Left forelimb (tissue), 1 donor: ENCODE results near the gene OPRL1.

Source experiments
- DNase-seq: peaks from one replicate; pipeline ENCODE4 v3.0.0-alpha.2; 2018; ENCODE audit warnings: low spot score

OPRL1 gene

DNA sequence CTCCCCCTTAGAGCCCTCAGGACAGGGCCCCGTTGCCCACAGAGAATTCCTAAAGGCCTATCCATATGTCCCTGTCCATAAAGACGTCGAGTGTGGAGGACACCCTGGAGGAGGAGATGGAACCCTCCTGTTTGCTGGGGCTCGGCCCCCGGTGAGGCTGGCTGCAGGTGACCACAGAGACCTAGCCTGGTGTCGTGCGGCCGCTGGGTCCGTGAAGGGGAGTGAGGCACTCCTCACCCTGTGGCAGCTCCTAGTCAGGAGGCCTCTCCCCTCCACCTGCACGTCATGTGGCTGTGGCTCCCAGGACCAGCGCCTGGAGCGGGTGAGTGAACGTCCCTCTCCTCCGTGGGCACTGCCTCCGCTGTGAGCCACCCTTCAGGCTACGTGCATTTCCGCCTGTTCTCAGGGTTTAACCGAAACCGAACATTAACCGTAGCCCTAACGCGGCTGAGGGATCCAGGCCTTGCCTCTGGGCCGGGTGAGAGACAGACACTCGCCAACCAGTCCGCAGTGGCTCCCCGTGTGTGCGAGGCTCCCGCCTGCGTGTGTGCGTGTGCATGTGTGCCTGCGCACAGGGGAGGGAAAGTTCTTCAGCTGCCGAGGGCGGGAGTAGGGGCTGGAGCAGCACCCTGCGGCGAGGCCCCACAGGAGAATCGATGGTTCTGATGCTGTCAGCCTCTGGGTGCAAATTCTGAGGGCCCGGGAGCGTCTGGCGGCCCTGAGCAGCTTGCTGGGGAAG lies 22.8 kb upstream of the OPRL1 start:
- no peak for DNase-seq

DNA sequence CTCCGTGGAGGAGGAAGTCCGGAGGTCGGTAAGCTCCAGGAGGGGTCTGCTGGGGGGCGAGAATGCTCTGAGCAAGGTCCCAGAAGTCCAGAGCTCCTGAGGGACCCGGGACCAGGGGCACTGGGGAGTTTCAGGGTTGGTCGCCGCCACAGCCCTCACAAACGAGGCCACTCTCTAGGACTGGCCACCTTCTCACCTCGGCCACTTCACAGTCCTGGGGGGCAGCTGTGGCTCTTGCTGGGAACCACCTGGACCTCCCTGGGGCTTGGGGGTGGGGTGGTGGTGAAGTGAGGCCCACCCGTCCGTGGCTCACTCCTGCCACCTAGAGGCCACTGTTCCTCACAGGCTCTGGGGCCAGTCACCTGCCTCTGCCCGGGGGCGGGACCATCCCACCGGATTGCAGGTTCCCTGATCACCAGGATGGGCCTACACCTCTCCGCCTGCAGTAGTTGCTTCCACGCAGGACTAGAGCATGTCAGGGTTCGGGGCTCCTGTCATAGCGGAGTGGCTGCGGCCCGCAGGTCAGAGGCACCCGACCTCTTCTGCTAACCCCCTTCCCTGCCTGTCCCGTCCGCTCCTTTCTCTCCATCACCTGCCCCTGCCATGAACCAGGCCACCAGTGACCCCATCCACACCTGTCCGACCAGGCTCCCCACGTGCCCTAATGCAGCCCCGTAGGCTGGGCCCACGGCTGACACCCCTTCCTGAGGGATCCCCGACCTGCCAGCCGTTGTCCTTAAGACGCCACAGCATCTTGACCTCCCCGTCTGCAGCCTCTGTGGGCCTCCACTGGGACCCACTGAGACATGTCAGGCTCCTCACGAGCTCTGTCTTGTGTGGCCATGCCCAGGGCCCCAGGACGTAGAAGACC lies 22.0 kb upstream of the OPRL1 start:
- DNase-seq = peak; percentile 84

DNA sequence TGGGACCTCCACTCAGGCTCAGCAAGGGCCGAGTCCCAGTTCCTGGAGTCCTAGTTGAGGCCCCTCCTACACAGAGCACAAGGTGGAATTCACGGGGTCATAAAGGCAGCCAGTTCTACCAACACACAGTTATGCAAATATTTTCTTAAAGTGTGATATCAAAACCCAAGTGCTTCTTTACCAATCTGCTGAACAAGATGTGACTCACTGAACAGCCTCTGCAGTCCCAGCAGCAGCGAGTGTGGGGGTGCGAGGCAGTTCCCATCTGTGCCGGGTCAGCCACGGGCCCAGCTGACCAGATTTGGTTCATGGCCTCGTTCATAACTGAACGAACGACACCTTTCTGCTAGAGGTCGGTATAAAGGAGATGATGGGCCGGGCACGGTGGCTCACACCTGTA lies 21.3 kb upstream of the OPRL1 start:
- DNase-seq = no peak

DNA sequence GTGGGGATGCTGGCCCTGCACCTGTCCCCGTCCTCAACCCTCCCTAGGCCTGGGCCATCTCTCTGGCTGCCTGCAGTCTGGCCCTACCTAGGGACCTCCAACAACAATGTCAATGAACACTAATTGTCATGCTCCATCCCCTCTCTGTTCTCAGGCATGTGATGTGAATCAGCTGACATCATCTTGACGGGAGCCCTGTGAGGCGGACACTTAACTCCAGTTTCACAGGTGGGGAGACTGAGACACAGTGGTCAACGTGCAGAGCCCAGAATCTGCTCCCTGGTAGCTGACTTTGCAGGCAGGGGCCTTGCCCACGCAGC lies 17.6 kb upstream of the OPRL1 start:
- DNase-seq = no peak

DNA sequence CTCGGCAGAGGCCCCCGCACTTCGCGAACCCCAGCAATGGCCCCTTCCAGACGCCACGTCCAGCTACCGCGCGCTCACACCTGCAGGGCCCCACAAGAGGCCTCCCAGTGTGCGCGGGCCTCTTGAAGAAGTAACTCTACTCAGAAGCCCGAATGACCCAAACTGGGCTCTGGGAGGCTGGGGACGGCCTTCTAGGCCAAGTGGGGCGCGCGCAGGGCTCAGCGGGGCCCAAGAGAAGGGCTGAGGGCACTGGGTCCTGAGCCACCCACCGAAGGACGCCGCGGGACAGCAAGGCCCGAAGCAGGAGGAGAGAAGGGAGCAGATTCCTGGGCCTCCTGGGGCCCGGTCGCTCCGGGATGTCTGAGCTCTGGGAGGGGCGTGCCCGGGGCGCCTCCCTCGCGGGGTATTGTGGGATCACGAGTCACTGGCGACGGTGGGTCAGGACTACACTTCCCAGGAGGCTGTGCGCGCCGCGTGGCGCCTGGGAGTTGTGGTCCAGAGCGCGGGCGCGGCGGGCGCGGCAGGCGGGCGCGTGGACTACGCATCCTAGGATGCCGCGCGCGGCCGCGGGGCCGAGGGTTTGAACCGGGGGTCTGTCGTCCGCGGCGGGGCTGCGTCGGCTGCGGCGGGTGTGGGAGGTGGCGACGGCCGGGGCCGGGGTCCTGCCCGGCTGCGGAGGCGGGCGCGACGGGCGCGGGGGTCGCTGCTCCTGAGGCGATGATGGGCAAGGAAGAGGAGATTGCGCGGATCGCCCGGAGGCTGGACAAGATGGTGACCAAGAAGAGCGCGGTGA lies 17.1 kb upstream of the OPRL1 start, which contains the start of gene TCEA2:
TSS of gene TCEA2 (plus strand) at position 603 of the 793 bp plus-strand sequence. CDS start at position 718, 115 bp downstream.
- DNase-seq = peak; percentile 98

DNA sequence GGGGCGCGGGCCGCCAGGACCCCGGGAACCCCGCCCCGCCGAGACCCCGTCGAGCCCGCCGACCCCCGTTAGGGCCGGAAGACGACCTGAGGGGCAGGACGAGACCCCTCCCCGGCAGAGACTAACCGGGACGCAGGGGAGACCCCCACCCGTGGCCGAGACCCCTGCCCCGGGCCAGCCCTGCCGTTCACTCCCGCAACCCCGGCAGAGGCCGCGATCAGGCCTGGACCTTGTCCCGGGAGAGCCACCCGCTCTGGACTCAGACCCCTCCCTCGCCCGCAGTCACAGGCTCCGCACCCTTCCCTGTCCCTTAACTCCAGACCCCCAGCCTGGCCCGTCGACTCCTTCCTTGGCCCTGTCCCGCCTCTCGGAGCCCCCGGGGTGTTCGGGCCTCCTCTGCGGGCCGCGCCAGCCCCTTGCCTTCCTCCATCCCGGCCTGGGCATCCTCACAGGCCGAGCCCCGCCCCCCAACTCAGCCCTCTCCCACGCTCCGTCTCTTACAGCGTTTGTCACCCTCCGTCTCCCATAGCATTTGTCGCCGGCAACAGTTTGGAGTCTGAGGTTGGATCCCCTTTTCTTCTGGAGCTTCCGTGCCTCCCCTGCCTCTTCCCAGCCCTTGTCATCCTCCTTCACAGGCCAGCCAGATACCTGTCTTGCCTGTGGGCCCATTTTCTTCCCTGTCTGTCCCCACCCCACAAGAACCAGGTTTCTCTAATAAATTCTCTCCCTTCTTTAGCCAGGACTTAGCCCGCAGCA lies 16.3 kb upstream of the OPRL1 start:
- no peak for DNase-seq

DNA sequence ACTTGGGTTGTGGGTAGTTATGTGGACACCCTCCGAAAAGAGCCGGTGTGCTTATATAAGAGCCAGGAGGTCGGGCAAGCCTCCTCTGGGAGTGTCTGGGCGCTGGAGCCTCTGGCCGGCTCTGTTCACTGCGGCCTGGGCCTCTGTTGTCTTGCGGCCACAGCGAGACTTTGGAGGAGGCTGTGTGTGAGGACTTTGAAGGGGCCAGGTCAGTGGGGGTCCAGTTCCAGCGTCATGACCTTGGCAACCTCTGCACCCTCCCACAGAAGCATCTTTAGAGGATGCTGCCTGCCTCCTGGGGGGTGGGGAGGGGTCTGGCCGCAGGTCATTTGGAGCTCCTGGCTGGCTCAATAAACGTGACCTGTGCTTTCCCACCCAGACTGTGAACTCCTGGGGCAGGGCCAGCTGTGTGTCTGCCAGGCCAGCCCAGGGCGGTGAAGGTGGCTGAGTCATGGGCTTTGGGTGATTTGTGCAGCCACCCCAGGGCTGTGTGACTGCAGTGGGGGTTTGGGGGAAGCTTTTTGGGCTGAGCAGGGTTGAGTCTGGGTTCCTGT lies 15.7 kb upstream of the OPRL1 start:
- no peak for DNase-seq

DNA sequence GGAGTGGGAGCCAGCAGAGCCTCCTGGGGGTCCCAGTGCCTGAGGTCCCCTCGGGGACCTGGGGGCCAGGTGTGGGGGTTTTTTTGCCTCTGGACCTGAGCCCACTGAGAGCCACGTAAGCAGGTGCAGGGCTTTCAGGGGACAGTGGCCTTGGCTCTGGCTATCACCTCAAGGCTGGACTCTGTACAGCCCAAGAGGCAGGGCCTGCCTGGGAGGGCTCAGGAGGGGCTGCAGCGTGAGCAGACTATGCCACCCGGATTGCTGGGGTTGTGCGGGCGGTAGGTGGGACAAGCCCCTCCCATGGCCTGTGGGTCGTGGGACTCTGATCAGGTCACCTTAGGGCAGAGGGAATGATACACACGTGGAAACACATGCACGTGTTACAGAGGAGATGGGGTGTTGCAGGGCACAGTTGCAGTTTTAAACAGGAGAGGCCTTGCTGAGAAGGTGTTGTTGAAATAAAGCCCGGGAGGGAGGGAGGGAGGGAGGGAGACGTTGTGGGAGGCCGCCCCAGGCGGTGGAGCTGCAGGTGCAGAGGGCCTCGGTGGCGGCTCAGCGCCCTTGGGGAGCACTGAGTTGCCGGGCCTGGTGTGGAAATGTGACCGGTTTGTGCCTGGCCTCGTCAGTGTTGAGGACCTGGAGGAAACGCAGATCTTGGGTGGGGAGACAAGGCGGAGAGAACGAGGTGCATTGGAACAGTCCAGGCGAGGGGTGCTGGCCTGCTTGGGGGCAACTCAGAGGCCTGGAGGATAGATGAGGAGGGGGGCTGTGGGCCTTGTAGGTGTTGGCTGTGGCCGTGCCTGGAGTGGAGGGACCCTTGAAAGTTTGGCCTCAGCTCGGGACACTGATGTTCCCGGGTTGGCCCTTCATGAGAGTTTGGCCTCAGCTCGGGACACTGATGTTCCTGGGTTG lies 14.6 kb upstream of the OPRL1 start:
- no peak for DNase-seq

DNA sequence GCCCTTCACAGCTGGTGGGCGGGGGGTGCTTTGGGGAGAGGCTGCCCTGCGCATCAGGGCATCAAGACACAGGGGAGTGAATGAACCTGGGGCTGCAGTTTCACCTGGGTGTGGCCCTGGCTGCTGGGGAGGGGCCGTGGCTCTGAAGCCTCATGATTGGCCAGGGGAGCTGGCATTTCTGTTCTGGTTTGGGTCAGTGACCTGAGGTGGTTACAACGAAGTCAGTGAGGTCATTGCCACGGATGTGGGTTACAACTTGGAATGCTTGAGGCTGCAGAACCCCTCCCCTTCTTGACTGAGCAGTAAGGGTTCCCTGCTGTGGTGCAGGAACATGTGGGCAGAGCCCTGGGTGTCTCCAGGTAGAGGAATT lies 13.9 kb upstream of the OPRL1 start:
- no peak for DNase-seq

DNA sequence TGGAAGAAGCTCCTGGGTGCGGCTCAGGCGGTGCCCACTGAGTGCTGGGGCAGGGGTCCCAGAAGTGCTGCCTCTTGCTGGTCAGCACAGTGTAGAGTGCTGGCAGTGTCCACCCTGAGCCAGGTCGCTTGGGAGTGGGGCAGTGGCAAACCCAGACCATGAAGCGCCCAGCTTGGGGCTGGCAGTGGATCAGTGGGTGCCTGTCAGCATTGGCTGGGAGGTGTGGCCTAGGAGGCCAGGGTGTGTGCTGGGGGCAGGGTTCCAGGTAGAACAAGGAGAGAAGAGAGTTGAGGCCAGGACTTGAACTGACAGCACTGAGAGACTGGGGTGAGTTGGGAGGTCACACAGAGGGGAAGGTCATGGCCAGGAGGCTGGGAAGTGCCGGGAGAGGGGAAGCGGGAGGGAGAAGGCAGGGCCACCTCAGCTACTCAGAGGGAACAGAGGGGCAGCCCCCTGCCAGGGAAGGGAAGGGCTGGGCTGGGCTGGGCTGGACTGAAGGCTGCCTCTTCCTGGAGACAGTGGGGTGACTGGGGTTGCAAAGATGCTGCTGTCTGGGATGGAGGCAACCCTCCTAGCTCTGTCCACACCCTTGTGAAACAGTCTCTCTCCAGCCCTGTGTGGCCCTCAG lies 12.8 kb upstream of the OPRL1 start:
- DNase-seq = no peak

DNA sequence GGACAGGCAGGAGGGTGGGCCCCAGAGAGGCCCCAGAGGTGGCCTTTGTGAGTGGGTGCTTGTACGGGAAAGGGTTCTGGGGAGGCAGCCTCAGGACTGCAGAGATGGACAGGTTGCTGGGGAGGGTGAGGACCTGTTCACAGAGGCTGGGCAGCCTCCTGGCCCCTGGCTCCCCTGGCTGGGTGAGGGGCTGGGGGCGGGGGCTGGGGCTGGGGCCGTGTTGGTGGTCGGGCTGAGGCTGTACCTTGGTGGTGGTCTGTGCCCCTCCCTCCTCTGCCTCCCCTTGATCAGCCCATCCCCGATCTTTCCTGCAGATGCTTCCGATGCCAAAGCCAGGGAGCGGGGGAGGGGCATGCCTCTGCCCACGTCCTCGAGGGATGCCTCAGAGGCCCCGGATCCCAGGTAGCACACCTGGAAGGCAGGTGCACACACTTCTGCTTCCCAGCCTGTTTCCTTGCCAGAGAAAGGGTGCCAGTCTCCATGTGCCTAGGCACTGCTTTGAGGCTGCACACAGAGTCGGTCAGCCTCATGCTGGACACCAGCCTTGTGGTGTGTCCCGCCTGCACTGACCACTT lies 12.1 kb upstream of the OPRL1 start:
- DNase-seq = no peak

DNA sequence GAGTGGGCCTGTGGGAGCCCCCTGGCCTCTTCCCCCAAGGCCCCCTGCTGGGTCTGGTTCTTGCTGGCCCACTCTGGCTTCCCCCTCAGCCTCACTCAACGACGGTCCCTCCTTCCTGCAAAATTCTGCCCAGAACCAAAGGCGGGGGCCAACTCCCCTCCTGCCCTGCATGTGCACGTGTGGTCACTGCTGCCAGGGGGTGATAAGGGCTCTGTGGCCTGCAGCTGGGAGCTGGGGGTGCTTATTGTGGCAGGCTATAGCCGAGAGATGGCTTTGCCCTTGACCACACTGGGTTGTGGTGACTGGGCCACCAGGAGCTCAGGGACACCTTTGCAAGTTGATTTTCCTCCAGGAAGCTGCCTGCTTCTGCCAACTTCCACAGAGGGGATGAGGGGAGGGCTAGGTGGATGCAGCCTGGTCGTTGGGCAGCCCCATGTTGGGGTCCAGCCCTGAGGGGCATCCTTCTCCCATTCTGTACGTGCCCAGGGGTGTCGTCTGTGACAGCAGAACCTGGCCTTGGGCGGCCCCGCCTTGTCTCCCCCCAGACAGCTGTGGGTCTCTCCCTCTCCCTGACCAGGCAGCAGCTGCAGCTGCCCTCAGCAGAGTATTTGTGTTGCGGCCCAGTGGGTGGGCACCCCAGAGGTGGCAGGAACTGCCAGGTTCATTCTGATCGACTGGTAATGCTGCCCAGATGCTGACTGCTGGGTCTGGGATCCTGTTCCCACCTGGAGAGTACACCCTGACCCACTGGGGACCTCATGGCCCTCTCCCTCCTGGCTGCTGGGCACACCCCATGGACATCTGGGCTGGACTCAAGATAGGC lies 11.3 kb upstream of the OPRL1 start:
- DNase-seq = no peak

DNA sequence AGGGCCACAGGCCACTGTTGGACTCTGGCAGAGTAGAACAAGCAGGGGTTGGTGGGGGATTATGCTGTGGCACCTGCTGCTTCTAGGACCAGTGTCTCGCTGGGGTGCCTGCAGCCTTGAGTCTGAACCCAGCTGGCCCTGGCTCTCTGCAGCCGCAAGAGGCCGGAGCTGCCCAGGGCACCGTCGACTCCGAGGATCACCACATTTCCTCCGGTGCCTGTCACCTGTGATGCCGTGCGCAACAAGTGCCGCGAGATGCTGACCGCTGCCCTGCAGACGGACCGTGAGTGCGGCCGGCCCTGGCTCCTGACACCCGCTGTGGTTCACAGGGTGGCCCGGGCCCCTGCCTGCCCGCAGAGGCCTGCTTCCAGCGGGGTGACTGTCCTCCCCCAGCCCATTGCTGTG lies 10.7 kb upstream of the OPRL1 start:
- DNase-seq = no peak

DNA sequence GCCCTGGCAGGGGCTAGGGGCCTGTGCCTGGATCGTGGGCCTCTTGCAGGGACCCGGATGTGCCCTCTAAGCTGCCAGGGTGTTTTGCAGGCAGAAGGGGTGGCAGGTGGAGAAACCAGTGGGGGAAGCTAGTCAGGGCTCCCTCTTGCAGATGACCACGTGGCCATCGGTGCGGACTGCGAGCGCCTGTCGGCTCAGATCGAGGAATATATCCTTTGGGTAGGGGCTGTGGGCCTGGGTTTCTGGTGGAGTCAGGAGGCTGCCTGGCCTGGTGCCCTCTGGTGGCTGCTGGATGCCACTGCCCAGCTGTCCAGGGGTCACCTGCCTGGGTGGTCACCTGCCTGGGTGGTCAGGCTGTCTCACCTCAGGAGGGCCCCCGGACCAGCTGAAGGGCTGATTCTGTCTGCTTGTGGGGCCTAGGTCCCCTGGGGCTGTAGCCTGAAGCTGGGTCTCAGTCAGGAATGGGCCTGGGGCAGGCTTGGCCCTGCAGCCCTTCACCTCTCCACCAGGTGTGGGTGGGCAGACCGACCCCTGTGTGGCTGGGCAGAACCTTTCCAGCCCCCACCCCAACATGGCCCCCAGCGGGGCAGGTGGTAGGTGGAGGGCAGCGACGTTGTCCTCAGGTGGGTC lies 10.2 kb upstream of the OPRL1 start:
- no peak for DNase-seq

DNA sequence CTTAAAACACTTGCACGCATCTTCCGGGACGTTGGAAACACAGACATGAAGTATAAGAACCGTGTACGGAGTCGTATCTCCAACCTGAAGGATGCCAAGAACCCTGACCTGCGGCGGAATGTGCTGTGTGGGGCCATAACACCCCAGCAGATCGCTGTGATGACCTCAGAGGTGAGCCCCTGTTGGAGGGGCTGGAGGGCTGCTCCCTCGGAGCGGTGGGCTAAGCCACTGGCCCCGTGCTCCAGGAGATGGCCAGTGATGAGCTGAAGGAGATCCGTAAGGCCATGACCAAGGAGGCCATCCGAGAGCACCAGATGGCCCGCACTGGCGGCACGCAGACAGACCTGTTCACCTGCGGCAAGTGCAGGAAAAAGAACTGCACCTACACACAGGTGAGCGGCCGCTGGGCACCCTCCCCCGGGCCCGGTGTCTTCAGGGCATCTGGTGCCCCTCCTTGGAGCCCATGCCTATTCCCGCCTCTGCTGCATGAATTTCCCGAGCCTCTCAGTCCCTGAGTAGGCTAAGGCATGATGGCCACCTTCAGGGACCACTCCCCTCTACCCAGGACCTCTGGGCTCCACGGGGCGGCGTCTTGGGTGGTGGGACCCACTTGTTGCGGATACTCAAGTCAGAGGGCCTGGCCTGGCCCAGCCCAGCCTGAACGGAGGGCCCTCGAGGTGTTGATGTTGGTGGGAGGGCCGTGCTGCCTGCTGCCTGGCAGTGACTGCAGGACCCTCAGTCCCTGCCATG lies 9.5 kb upstream of the OPRL1 start:
- DNase-seq = no peak

DNA sequence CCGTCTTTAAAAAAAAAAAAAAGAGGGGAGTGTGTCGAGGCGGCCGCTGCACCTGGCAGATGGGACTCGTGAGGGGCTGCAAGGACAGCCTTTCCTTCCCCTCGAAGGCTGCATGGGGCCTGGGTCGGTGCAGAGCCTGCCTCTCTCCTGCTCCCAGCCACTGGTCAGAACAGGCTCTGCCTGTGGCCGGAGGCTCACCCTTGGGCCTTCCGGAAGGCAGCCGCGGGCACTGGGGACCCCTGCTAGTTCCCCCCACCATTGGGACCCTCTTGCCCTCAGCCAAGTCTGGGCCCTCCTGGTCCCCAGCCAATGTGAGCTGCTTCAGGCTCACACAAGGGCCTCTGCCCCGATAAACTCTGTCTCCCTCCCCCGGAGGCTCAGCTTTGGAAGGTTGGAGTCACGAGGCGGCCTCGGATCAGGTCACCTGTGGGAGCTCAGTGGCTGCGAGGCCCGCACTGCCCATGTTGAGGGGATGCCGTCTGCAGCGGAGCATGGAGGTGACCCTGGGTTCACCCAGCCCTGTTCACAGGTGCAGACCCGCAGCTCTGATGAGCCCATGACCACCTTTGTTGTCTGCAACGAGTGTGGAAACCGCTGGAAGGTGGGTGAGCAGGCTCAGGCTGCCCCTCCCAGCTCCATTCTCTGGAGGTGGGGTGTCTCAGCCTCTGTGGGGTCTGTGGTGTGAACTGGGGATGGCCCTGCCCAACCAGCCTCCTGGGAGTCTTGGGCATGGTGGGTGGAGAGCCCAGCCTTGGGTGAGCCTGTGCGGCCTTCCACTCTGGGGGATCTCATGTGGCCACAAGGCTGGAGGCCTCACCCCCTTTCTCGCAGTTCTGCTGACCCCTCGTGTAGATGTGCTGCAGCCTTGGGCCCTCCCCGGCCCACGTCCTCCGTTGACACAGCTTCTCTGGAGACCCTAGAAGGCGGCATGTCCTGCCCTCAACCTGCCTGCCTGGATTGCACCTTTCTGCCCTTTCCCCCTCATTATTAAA lies 8.2 kb upstream of the OPRL1 start:
- no peak for DNase-seq
